ENCODE data around the gene EML4. TPM values are rescaled to one million over a fixed set of nuclear protein-coding genes. Genes with fewer than 3 reads are reported as not detected.

Gene EML4
- total RNA-seq, 3 donors from 2014 or later (not counting 1 experiment from before 2014, with no cell fraction given), result 88.4 to 136 (median 91.5) TPM

DNA sequence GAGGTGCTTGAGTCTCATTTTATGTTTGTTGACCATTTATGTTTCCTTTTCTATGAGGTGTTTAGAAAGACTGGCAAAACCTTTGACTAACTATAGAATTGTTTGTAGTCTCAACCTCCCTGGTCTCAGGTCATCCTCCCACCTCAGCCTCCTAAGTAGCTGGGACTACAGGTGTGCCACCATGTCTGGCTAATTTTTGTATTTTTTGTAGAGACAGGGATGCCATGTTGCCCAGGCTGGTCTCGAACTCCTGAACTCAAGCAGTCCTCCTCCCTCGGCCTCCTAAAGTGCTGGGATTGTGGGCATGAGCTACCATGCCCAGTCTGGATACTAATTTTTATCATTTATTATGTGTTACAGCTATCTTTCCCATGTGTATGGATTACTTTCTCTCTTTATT is 67.8 kb downstream of the EML4 start:
- H3K27ac Mint-ChIP-seq, result no peak overlapping the region
- peaks cover 4% of the 10 kb centered on the region for H3K4me1 ChIP-seq (ENCODE audit: control insufficient read depth, insufficient read depth, low read length)

GRCh38 chr2:42238644-42239288 is 69.6 kb downstream of the EML4 start:
- intact Hi-C loops (cut with micrococcal nuclease), result loop anchor here (1.0 kb wide), 1 partner anchor 142 kb away; no protein-coding TSS in a partner anchor
- Histone ChIP-seq H3K9me3 (ENCODE audit: control insufficient read depth, insufficient read depth, low read length) (no peaks in the 10 kb centered on the region), H3K4me1 (ENCODE audit: control insufficient read depth, insufficient read depth, low read length) (peaks cover 4% of the 10 kb centered on the region), H3K27me3 (ENCODE audit: control insufficient read depth, insufficient read depth, low read length) (no peaks in the 10 kb centered on the region), H3K36me3 (ENCODE audit: control insufficient read depth, insufficient read depth, low read length) (no peaks in the 10 kb centered on the region), H3K4me3 (ENCODE audit: low read length) (no peak overlapping the region), H3K27ac (ENCODE audit: low read length) (no peak overlapping the region)
- Mint-ChIP-seq H3K27ac (no peak overlapping the region), H3K36me3 (no peaks in the 10 kb centered on the region), H3K4me1 (peaks cover 13 to 29% of the 10 kb centered on the region in 2 donors), H3K4me3 (no peak overlapping the region), H3K27me3 (ENCODE audit: low read depth in 2 of 2) (no peaks in the 10 kb centered on the region), H3K9me3 (no peaks in the 10 kb centered on the region)
- DNase-seq (peak in 1 of 2 donors; percentile 64), ATAC-seq (peak; percentile 67 to 80 (median 72))
- TF ChIP-seq, protein P1, sequence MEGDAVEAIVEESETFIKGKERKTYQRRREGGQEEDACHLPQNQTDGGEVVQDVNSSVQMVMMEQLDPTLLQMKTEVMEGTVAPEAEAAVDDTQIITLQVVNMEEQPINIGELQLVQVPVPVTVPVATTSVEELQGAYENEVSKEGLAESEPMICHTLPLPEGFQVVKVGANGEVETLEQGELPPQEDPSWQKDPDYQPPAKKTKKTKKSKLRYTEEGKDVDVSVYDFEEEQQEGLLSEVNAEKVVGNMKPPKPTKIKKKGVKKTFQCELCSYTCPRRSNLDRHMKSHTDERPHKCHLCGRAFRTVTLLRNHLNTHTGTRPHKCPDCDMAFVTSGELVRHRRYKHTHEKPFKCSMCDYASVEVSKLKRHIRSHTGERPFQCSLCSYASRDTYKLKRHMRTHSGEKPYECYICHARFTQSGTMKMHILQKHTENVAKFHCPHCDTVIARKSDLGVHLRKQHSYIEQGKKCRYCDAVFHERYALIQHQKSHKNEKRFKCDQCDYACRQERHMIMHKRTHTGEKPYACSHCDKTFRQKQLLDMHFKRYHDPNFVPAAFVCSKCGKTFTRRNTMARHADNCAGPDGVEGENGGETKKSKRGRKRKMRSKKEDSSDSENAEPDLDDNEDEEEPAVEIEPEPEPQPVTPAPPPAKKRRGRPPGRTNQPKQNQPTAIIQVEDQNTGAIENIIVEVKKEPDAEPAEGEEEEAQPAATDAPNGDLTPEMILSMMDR (IDR thresholded peaks at IDR 0.05), result peak; percentile 25
- WGBS (ENCODE audit: insufficient coverage), result 88% methylated on average over 4 of the region's 7 CpGs

More for the DNA sequence above, 67.8 kb downstream of the EML4 start:
- no peak for DNase-seq
- TF ChIP-seq, protein P1 (IDR thresholded peaks at IDR 0.05), result no peak
- H3K9me3 Mint-ChIP-seq, result no peaks in the 10 kb centered on the region
- no peaks in the 10 kb centered on the region for H3K36me3 Mint-ChIP-seq
- H3K27ac ChIP-seq (ENCODE audit: low read length), result no peak overlapping the region
- ATAC-seq, result no peak
- 100% methylated on average over 2 of the region's 2 CpGs for WGBS (ENCODE audit: insufficient coverage)
- no peak overlapping the region for H3K4me3 Mint-ChIP-seq
- no peaks in the 10 kb centered on the region for H3K9me3 ChIP-seq (ENCODE audit: control insufficient read depth, insufficient read depth, low read length)
- H3K27me3 Mint-ChIP-seq (ENCODE audit: low read depth in 2 of 2), result no peaks in the 10 kb centered on the region
- no peaks in the 10 kb centered on the region for H3K36me3 ChIP-seq (ENCODE audit: control insufficient read depth, insufficient read depth, low read length)
- intact Hi-C loops (cut with micrococcal nuclease), result no loop called here
- no peak overlapping the region for H3K4me3 ChIP-seq (ENCODE audit: low read length)
- no peaks in the 10 kb centered on the region for H3K27me3 ChIP-seq (ENCODE audit: control insufficient read depth, insufficient read depth, low read length)
- H3K4me1 Mint-ChIP-seq, result peaks cover 12 to 22% of the 10 kb centered on the region in 2 donors

DNA sequence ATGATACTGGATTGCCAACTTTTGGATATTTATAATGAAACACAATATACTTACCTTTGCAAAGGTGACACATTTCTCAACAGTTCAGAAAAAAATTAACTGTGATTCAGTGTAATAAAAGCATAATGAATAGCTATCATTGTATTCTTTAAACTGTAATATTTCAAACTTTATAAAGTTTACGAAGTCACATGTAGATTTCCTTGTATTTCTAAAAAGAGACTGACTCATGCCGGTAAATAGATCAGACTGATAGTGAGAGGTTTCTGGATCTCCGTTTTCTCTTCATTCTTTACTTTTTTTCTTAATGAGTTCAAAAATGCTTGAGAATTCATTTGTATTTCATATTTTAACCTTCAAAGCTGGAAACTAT is 70.1 kb downstream of the EML4 start:
- Histone ChIP-seq H3K36me3 (ENCODE audit: control insufficient read depth, insufficient read depth, low read length) (no peaks in the 10 kb centered on the region), H3K27ac (ENCODE audit: low read length) (no peak overlapping the region), H3K9me3 (ENCODE audit: control insufficient read depth, insufficient read depth, low read length) (no peaks in the 10 kb centered on the region), H3K27me3 (ENCODE audit: control insufficient read depth, insufficient read depth, low read length) (no peaks in the 10 kb centered on the region), H3K4me1 (ENCODE audit: control insufficient read depth, insufficient read depth, low read length) (peaks cover 4% of the 10 kb centered on the region), H3K4me3 (ENCODE audit: low read length) (no peak overlapping the region)
- intact Hi-C loops (cut with micrococcal nuclease), result no loop called here
- Mint-ChIP-seq H3K27ac (no peak overlapping the region), H3K36me3 (no peaks in the 10 kb centered on the region), H3K4me1 (peaks cover 14 to 30% of the 10 kb centered on the region in 2 donors), H3K27me3 (ENCODE audit: low read depth in 2 of 2) (no peaks in the 10 kb centered on the region), H3K9me3 (no peaks in the 10 kb centered on the region), H3K4me3 (no peak overlapping the region)
- TF ChIP-seq, protein P1 (IDR thresholded peaks at IDR 0.05), result no peak
- ATAC-seq (no peak), DNase-seq (no peak)
- WGBS (ENCODE audit: insufficient coverage), result 79% methylated on average over 2 of the region's 3 CpGs

- H3K27me3 ChIP-seq (ENCODE audit: control insufficient read depth, insufficient read depth, low read length), result no peaks in the 10 kb centered on the region
- TF ChIP-seq, protein P1 (IDR thresholded peaks at IDR 0.05), result no peak
- no peaks in the 10 kb centered on the region for H3K27me3 Mint-ChIP-seq (ENCODE audit: low read depth in 2 of 2)
- no peak overlapping the region for H3K4me3 ChIP-seq (ENCODE audit: low read length)
- no peak overlapping the region for H3K27ac ChIP-seq (ENCODE audit: low read length)
- DNase-seq (no peak), ATAC-seq (no peak)
- peaks cover 19 to 36% of the 10 kb centered on the region in 2 donors for H3K4me1 Mint-ChIP-seq
- no peaks in the 10 kb centered on the region for H3K36me3 ChIP-seq (ENCODE audit: control insufficient read depth, insufficient read depth, low read length)
- no peaks in the 10 kb centered on the region for H3K9me3 ChIP-seq (ENCODE audit: control insufficient read depth, insufficient read depth, low read length)
- WGBS (ENCODE audit: insufficient coverage), result 76% methylated on average over 1 of the region's 1 CpG
- no peaks in the 10 kb centered on the region for H3K9me3 Mint-ChIP-seq
- no peak overlapping the region for H3K4me3 Mint-ChIP-seq
- no peak overlapping the region for H3K27ac Mint-ChIP-seq
- H3K4me1 ChIP-seq (ENCODE audit: control insufficient read depth, insufficient read depth, low read length), result peaks cover 4% of the 10 kb centered on the region
- no peaks in the 10 kb centered on the region for H3K36me3 Mint-ChIP-seq
- intact Hi-C loops (cut with micrococcal nuclease), result no loop called here
Observed at GRCh38 chr2:42239811-42240210, 70.7 kb downstream of the EML4 start.

All from natural killer cell (primary cell).